ENCODE measurements around the gene PDE9A.

DNA sequence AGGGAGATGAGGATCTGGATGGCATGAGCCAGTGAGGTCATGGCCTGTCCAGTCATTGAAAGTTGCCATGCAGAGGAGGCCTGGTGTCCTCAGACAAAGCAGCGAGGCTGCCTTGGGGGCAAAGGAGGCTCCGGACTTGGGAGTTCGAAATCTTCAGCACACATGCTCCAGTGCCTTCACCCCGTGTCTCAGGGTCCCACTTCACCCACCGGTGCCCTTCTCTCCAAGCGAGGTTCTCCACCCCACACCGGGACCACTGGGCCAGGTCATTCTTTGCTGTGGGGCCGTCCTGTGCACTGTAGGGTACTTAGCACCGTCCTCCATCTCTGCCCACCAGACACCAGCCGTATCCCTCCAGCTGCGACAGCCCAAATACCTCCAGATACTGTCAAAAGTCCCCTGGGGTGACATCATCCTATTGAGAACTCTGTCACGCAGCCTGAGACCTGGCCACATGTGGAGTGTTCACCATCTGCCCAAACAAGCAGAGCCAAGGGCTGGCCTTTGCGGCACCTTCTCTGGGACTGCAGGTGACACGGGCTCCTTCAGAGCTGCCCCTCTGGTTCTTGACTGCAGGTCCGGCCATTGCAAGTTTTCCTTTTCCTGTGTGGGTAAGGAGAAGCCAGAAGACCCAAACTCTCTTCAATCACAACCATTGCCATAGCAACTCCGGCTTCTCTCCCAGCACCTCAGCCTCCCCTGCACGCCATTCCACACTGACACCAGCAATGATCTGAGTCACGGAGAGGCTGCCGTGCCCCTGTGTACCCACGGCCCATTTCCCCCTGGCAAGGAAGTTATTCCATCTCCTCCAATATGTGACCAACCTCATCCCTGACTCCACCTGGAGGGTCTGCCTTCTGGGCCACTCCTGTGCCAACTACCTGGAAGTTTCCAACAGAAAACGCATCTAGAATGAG, 20.4 kb upstream of the PDE9A start:
- TF ChIP-seq EP300 (IDR thresholded peaks at IDR 0.05) (no peak), POLR2A (IDR thresholded peaks at IDR 0.05) (no peak)
- TF ChIP-seq, protein P1, sequence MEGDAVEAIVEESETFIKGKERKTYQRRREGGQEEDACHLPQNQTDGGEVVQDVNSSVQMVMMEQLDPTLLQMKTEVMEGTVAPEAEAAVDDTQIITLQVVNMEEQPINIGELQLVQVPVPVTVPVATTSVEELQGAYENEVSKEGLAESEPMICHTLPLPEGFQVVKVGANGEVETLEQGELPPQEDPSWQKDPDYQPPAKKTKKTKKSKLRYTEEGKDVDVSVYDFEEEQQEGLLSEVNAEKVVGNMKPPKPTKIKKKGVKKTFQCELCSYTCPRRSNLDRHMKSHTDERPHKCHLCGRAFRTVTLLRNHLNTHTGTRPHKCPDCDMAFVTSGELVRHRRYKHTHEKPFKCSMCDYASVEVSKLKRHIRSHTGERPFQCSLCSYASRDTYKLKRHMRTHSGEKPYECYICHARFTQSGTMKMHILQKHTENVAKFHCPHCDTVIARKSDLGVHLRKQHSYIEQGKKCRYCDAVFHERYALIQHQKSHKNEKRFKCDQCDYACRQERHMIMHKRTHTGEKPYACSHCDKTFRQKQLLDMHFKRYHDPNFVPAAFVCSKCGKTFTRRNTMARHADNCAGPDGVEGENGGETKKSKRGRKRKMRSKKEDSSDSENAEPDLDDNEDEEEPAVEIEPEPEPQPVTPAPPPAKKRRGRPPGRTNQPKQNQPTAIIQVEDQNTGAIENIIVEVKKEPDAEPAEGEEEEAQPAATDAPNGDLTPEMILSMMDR (IDR thresholded peaks at IDR 0.05): no peak
